ENCODE data around the gene HMGCL.
"Not testable (repeated sequence)": the region's sequence is repeated elsewhere in the genome, so short reads cannot be mapped to it uniquely, and the experiment has no call there.

Gene HMGCL

DNA sequence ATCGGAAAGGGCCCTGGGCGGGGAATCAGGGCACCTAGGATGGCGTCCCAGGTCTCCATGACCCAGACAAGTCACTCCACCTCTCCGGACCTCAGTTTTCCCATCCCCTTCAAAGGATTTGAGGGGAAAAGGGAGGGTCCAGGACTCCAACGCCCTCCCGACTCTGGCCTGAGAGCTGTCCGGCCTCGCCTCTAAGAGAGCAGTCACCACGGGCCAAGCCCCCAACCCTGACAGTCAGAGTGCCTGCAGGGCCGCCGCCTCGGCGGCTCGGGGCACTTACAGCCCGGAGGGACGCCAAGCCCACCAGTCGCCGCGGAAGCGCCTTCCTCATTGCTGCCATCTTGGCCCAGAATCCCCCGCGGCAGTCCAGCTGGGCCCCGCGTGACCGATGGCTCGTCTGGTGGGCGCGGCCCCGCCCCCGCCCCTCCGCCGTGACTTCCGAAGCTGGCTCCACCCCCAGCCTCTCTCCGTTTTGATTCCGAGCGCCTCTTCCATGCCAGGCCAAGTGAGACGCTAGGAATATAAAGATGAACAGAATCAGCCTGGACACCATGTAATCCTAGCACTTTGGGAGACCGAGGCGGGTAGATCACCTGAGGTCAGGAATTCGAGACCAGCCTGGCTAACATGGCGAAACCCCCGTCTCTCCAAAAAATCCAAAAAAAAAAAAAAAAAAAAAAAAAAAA, at the start of gene HMGCL:
HMGCL (minus strand) TSS at position 354 of the 686 bp plus-strand sequence; CDS start at position 340, 14 bp downstream.
- DNase-seq (ENCODE audit: low read depth, low spot score): no peak

DNA sequence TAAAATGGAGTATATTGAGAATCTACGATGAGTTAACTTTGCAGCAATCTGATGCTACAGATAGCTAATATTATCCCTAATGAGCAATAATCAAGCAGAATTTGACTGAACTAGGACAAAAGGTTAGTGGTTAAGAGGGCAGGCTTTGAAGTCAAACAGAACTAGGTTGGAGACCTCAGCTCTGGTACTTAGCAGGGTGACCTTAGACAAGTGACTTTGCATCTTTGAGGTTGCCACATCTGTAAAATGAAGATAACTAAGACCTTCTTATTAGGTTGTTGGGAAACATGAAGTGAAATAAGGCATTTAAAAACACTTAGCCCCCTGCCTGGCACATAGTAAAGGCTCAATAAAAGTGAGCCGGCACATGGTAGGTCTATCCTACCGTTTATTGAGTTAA, 47.2 kb upstream of the HMGCL start:
- DNase-seq (ENCODE audit: low read depth, low spot score): no peak

DNA sequence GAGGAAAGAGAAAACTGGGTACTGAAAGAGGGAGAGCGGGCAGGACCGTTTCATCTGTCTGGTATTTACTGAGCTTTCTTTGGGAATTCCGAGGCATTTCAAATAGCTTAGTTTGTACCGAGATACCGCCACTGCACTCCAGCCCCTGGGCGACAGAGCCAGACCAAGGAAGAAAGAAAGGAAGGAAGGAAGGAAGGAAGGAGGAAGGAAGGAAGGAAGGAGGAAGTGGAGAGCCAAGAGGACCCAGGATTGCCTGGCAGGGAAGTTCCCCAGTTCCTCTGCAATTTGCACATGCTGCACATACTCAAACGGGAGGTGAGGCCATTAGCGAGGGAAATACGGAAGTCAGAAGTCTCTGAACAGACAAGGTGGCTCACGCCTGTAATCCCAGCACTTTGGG, 43.8 kb upstream of the HMGCL start:
- no peak for DNase-seq (ENCODE audit: low read depth, low spot score)

DNA sequence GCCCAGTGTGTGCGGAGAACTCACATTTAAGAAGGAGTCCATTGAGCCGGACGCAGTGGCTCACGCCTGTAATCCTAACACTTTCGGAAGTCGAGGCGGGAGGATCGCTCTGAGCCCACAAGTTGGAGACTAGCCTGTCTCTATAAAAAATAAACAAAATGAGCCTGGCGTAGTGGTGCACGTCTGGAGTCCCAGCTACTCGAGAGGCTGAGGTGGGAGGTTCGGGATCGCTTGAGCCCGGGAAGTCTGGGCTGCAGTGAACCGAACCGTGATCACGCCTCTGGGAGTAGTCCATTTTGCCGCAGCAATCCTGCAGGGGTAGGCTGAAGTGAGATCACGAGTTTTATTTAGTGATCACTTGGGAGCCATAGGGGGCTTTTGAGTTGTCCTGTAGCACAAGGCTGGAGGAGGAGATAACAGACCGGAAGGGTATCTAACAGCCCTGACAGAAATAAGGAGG, 43.4 kb upstream of the HMGCL start:
- no peak for DNase-seq (ENCODE audit: low read depth, low spot score)

DNA sequence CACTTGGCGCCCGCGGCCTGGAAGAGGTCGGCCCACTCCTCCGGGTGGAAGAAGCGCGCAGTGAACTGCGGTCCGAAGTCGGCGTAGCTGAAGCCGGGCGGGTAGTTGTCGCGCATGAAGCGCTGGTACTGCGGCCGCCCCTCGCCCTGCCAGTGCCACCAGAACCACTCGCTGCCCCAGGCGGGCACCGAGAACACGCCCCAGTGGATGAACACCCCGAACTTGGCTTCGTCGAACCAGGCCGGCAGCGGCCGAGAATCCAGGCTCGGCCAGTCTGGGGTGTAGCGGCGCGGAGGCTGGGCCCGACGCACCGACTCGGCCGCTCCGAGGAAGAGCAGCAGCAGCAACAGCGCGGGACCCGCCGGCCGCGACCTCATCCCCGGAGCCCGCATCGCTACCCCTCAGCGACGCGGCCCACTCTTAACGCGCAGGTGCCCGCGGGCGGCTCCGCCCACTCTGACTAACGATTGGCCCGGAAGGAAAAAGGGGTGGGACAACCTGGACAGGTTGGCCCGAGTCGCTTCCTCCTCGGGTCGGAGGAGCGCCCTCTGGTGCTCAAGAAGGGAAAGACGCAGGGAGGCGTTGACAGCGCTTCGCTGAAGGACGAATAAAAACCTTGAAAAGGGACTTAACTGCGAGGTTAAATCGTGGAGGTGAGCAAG, 42.8 kb upstream of the HMGCL start, which contains the start of gene FUCA1:
FUCA1 (minus strand) TSS at position 396 of the 662 bp plus-strand sequence; CDS start at position 392, 4 bp downstream.
- DNase-seq (ENCODE audit: low read depth, low spot score): peak; percentile 78

DNA sequence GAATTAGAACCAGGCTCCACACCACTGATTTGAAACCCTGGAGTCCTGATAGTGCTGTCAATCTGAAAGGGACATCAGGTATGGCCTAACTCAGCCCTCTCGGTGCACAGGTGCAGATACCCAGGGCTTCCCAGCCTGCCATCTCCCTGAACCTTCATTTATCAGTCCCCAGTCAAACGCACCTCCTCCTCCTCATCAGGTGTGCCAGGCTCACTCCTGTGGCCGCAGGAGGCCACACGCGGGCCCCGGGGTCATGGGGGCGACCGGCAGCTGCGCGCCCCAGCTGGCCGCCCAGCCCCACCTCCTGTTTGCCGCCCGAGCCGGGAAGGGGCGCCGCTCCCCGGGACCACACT, 42.3 kb upstream of the HMGCL start:
- no peak for DNase-seq (ENCODE audit: low read depth, low spot score)

DNA sequence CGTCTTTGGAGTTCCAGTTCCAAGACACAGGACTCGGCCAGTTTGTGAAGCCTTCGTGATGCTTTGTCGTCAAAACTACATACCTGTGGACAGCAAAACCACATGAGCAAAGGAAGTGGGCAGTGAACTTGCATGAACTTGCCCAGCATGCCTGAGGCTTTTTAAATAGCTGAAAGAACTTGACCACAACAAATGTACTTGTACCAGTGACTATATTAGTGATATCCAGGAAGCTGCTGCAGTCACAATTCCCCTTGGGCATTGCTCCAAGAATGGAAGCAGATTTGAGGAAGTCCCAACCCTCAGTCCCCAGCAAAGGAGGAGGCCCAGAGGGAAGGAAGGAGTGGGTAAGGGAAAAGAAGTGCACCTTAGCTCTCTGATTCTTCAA, 40.3 kb upstream of the HMGCL start:
- DNase-seq (ENCODE audit: low read depth, low spot score): no peak

DNA sequence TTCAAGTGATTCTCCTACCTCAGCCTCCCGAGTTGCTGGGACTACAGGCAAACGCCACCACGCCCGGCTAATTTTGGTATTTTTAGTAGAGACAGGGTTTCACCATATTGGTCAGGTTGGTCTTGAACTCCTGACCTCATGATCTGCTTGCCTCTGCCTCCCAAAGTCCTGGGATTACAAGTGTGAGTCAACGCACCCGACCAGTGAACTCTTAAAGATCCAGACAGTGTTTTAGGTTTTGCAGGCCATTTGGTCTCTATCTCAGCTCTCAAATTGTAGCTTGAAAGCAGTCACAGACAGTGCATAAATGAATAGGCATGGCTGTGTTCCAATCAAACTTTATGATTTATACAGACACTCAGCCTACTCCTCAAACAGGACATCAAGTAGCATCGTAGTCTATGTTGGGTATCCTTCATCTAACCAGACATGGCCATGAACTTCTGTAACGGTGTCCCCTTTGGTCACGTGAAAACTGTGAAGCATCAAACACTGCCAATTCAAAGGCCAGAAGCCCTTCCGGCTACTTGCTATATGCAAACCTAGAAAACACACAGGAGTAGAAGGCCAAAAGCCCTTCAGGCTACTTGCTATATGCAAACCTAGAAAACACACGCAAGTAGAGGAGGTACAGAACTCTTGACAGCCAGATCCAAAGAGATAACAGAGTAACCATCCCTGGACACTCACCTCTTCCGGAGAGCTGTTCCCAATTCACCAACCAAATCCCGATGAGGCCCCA, 39.7 kb upstream of the HMGCL start:
- no peak for DNase-seq (ENCODE audit: low read depth, low spot score)

DNA sequence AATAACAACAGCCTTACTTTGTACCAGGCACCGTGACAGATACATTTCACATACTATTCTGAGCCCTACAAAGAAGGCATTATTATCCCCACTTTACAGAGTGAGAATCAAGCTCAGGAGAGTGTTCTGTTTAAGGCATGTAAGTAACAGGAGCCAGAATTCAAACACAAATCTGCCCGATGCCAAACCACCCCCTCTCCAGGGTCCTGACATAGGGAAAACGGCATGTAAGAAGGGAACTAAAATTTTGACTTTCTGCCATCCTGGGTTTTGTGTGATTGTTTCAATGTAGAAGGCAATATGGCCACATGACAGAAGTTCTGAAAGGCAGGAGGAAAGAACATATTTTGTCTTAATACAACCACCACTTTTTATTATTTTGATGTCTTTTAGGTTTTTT, 37.4 kb upstream of the HMGCL start:
- DNase-seq (ENCODE audit: low read depth, low spot score): no peak

DNA sequence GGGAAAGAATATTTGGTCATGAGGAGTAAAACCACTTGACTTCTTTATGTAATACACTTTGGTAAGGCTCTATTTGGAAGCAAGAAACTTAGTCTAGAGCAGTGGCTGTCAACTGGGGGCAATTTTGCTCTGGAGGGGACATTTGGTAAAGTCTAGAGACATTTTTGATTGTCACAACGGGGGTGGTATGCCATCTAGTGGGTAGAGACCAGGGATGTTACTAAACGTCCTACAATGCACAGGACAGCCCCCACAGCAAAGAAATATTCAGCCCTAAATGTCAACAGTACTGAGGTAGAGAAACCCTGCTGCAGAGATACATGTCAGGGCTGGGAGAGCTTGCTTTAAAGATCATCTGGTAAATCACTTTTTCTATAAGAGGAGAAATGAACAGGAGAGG, 29.3 kb upstream of the HMGCL start:
- no peak for DNase-seq (ENCODE audit: low read depth, low spot score)

DNA sequence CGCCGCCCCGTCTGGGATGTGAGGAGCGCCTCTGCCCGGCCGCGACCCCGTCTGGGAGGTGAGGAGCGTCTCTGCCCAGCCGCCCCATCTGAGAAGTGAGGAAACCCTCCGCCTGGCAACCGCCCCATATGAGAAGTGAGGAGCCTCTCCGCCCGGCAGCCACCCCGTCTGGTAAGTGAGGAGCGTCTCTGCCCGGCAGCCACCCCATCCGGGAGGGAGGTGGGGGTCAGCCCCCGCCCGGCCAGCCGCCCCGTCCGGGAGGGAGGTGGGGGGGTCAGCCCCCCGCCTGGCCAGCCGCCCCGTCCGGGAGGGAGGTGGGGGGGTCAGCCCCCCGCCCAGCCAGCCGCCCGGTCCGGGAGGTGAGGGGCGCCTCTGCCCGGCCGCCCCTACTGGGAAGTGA, 27.9 kb upstream of the HMGCL start:
- not testable (repeated sequence) for DNase-seq (ENCODE audit: low read depth, low spot score)

DNA sequence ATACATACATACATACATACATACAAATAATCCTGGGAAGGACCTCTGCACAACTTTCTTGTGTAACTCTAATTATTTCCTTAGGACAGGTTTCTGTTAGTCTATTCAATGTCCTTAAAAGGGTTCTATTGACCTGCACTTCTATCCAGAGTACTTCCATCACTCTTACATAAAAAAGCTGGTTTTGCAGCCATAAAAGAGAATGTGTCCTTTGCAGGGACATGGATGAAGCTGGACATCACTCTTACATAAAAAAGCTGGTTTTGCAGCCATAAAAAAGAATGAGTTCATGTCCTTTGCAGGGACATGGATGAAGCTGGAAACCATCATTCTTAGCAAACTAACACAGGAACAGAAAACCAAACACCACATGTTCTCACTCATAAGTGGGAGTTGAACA, 26.2 kb upstream of the HMGCL start:
- DNase-seq (ENCODE audit: low read depth, low spot score): not testable (repeated sequence)

DNA sequence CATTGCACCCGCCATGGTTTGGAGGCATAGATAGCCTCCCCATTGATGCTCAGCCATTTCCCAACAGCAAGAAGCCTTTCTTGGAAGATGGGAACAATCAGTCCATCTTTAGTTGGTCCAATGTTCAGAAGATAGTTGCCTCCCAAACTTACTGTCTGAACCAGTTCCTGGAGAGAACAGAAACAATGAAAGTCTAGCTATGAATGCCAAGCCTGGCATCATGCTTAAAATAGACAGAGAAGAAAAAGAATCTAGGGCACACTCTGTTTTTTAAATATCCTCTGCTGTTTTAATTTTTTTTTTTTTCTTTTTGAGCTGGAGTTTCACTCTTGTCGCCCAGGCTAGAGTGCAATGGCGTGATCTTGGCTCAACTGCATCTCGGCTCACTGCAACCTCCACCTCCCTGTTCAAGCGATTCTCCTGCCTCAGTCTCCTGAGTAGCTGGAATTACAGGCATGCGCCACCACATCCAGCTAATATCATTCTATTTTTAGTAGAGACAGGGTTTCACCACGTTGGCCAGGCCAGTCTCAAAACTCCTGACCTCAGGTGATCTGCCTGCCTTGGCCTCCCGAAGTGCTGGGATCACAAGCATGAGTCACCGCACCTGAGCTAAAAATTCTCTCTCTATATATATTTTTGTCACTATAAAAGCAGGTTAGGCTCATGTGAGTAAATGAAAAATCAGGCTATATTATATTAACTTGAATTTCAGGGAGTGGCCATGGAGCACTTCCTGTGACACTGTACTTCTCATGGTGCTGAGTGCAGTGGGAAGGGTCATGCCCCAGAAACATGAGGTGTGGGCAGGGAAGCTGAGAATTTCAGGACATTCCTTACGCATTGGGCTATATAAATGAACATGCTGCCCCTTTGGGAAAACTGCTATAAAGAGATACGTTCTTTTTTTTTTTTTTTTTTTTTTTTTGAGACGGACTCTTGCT, 23.7 kb upstream of the HMGCL start:
- no peak for DNase-seq (ENCODE audit: low read depth, low spot score)

DNA sequence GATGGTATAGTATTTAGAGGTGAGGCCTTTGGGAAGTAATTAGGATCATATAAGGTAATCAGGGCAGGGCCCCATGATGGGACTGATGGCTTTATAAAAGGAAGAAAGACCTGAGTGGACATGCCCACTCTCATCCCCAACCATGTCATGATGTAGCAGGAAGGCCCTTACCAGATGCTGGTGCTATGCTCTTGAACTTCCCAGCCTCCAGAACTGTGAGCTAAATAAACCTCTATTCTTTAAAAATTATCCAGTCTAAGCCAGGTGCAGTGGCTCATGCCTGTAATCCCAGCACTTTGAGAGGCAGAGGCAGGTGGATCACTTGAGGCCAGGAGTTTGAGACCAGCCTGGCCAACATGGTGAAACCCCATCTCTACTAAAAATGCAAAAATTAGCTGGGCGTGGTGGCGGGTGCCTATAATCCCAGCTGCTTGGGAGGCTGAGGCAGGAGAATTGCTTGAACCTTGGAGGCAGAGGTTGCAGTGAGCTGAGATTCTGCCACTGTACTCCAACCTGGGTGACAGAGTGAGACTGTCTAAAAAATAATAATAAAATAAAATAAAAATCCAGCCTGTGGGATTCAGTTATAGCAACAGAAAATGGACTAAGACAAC, 22.4 kb upstream of the HMGCL start:
- not testable (repeated sequence) for DNase-seq (ENCODE audit: low read depth, low spot score)

DNA sequence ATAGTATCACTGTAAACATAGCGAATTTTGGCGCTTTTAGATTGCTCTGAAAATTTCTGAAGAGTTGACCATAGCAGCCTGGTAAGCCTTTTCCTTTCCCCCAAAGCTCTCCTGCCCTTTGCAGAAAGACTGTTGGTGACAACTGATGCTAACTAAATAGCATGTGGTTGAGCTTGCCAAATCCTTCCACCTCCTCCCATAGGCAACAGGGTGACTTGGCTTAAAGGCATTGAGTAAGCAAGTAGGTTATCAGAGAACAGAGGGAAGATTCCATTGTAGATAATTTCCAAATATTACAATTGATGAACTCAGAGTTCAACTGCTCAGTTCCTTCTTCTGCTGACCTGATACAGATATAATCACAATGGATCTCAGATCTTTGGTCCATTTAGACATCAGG, 19.9 kb upstream of the HMGCL start:
- no peak for DNase-seq (ENCODE audit: low read depth, low spot score)

DNA sequence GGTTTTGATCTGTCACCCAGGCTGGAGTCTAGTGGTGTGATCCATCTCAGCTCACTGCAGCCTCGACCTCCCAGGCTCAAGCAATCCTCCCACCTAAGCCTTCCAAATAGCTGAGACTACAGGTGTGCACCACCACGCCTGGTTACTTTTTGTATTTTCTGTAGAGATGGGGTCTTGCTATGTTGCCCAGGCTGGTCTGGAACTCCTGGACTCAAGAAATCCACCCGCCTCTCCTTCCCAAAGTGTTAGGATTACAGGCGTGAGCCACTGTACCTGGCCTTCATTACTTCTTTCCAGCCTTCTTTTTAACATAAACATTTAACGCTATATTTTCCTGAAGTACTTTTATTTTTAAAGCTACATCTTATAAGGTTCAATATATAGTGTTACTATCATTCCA, 18.4 kb upstream of the HMGCL start:
- no peak for DNase-seq (ENCODE audit: low read depth, low spot score)

DNA sequence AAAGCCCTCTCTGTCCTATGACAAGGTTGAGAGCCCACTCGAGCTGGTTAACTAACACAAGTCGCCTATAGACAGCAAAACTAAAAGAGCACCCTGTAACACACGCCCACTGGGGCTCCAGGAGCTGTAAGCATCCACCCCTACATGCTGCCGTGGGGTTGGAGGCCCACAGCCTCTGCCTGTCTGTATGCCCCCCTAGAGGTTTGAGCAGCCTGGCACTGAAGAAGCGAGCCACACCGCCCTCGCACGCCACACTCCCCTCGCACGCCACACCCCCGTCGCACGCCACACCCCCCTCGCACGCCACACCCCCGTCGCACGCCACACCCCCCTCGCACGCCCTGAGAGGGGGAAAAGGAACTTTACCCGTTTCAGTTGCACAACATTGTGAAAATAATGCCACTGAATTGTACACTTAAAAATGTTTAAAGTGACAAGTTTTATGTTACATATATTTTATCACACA, 13.2 kb upstream of the HMGCL start:
- DNase-seq (ENCODE audit: low read depth, low spot score): no peak

DNA sequence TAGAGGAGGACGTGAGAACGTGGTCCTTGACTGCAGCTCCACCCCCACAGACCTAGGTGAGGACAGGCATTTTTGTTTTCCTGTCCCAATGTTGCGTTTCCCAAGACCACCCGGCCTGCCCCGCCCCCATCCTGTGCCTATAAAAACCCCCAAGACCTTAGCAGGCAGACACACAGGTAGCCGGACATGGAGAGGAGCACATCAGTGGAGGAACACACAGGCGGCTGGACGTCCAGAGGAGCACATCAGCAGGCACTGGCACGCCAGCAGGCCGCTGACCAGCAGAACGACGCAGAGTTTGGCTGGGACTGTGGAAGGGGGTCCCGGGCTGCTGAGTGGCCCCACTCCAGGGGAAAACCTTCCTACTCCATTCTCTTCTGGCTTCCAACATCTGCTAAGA, 12.7 kb upstream of the HMGCL start:
- no peak for DNase-seq (ENCODE audit: low read depth, low spot score)

DNA sequence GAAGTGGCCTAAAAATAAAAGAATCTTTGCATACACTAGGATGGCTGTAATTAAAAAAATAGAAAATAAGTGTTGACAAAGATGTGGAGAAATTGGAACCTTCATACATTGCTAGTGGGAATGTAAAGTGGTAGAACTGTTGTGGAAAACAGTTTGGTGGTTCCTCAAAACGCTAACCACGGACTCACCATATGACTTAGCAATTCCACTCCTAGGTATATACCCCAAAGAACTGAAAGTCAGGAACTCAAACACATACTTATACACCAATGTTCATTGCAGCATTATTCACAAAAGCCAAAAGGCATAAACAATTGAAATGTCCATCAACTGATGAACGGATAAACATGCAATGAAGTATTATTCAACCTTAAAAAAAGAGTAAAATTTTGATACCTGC, 10.8 kb upstream of the HMGCL start:
- no peak for DNase-seq (ENCODE audit: low read depth, low spot score)

DNA sequence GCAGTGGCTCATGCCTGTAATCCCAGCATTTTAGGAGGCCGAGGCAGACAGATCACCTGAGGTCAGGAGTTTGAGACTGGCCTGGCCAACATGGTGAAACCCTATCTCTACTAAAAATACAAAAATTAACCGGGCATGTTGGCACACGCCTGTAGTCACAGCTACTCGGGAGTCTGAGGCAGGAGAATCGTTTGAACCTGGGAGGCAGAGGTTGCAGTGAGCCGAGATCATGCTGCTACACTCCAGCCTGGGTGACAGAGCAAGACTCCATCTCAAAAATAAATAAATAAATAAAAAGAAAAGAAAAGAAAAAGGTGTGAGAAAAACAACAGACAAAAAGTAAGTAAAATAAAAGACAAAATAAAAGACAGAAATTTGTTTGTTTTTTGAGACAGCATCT, 8.9 kb upstream of the HMGCL start:
- not testable (repeated sequence) for DNase-seq (ENCODE audit: low read depth, low spot score)

DNA sequence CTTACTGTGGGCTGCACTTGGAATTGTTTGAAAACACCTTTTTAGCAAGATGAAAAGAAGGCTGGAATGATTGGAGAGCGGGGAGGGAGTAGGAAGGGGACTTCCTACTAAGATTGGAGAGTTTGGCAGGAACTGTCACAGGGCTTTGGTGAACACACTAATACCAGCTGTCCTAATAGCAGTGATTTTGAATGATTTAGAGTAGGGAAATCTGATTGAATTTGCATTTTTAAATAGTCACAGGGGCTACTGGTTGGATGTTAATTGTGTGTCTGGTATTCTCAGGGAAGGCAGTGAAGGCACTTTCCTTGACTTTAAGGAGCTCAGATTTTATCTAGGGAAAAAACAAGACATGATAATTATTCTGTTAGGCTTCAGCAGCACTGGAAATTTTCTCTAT, 2.5 kb upstream of the HMGCL start:
- no peak for DNase-seq (ENCODE audit: low read depth, low spot score)

All from iPS DF 19.7 (cell line).